K562 (cell line): ENCODE measurements around the gene PACS1. TPM values are rescaled to one million over a fixed set of nuclear protein-coding genes. Genes with fewer than 3 reads are reported as not detected.

ENCODE experiments used
- ATAC-seq: fragments of 200-7000 bp; cut with Tn5 transposase; 3 replicates; pipeline ENCODE4 v1.9.1; 2020; ENCODE audit warnings: moderate library complexity
- BruUV-seq: library from RNA; stranded (reverse); fragments of 400-500 nt; replicated peaks from 2 replicates; lab custom pipeline; 2021; lab: Mats Ljungman, UMichigan
- CTCF ChIA-PET: fragments of 300-600 bp; formaldehyde crosslinking; extraction: SDS; loops from one replicate; lab custom pipeline; 2021; ENCODE audit warnings: low intra/inter-chr PET ratio; lab: Yijun Ruan, JAX
- POLR2A ChIA-PET: fragments of 300-600, 350-650 bp; sonication (Branson Sonifier 250); formaldehyde crosslinking; extraction: SDS; loops from one replicate; lab custom pipeline; 2021; ENCODE audit warnings: antibody characterized with exemption, inconsistent platforms; lab: Yijun Ruan, JAX
- DNase-seq, 4 experiments: peaks; one replicate each; pipeline versions ENCODE4 v3.0.0 to v3.0.0-alpha.2; 2011 to 2018; ENCODE audit warnings: low spot score in 3 of 4, mixed read lengths in 3 of 4; ENCODE audit errors: extremely low read depth in 1 of 4
- FAIRE-seq: peaks from 2 replicates; lab custom pipeline; 2011; peaks lifted over from hg19 to GRCh38; lab: Jason Lieb, UNC
- H2AFZ ChIP-seq: 2 replicates; pipeline ENCODE4 v1.6.0; 2011; ENCODE audit warnings: low read depth, low read length, control low read depth, inconsistent platforms
- H3K27ac ChIP-seq: fragments of 200-600 bp; 3 replicates; pipeline ENCODE4 v1.8.0; 2011; ENCODE audit warnings: low read depth, mild to moderate bottlenecking, control low read depth, inconsistent platforms, low read length, moderate library complexity, mixed read lengths; ENCODE audit errors: extremely low read depth
- H3K27me3 ChIP-seq, 2 experiments: fragments of 300-600 bp in 1 of 2; 2 replicates in 1 of 2; 3 replicates in 1 of 2; pipeline versions ENCODE4 v1.6.0 to v1.8.0; 2011; ENCODE audit warnings: inconsistent platforms in 2 of 2, low read length in 2 of 2, mild to moderate bottlenecking in 1 of 2, mixed read lengths in 1 of 2, moderate library complexity in 1 of 2; ENCODE audit not compliant: control insufficient read depth in 2 of 2, insufficient read depth in 2 of 2
- H3K36me3 ChIP-seq: fragments of 300-600 bp; 3 replicates; pipeline ENCODE4 v1.8.0; 2011; ENCODE audit warnings: mild to moderate bottlenecking, low read length, inconsistent platforms; ENCODE audit not compliant: control insufficient read depth, insufficient read depth
- H3K4me1 ChIP-seq, 2 experiments: fragments of 200-600 bp in 1 of 2; replicated peaks in 1 of 2; 2 replicates in 1 of 2; 3 replicates in 1 of 2; pipeline versions ENCODE4 v1.5.1 to v1.8.0; 2011; ENCODE audit warnings: inconsistent platforms in 2 of 2, low read length in 2 of 2, mild to moderate bottlenecking in 1 of 2, mixed read lengths in 1 of 2, moderate library complexity in 1 of 2; ENCODE audit not compliant: control insufficient read depth in 2 of 2, insufficient read depth in 2 of 2
- H3K4me2 ChIP-seq: 2 replicates; pipeline ENCODE4 v1.6.1; 2011; ENCODE audit warnings: low read length, control low read depth, inconsistent platforms, mixed read lengths; ENCODE audit not compliant: insufficient read depth
- H3K4me3 ChIP-seq: fragments of 200-600 bp; sonication (generic), shearing (Covaris generic); 2 replicates; pipeline ENCODE4 v1.5.1; 2016; ENCODE audit warnings: control low read depth, inconsistent platforms
- H3K79me2 ChIP-seq: fragments of 200-600 bp; 3 replicates; pipeline ENCODE4 v1.8.0; 2011; ENCODE audit warnings: low read length, inconsistent platforms; ENCODE audit not compliant: control insufficient read depth, insufficient read depth
- H3K9ac ChIP-seq, 2 experiments: 2 replicates each; pipeline versions ENCODE4 v1.6.0 to v1.6.1; 2011; ENCODE audit warnings: low read depth in 2 of 2, low read length in 2 of 2, control low read depth in 1 of 2, inconsistent platforms in 1 of 2, mild to moderate bottlenecking in 1 of 2, mixed read lengths in 1 of 2; ENCODE audit not compliant: insufficient read depth in 1 of 2
- H3K9me1 ChIP-seq: one replicate; pipeline ENCODE4 v1.6.0; 2011; ENCODE audit warnings: inconsistent platforms, mild to moderate bottlenecking, low read length, moderate library complexity; ENCODE audit not compliant: control insufficient read depth, insufficient read depth
- H3K9me3 ChIP-seq: replicated peaks from 2 replicates; pipeline ENCODE4 v1.5.1; 2011; ENCODE audit warnings: low read depth, low read length, inconsistent platforms; ENCODE audit not compliant: control insufficient read depth, insufficient read depth
- H4K20me1 ChIP-seq: replicated peaks from 2 replicates; pipeline ENCODE4 v1.6.1; 2011; ENCODE audit warnings: low read length, inconsistent platforms, mixed read lengths; ENCODE audit not compliant: control insufficient read depth, insufficient read depth
- ADNP ChIP-seq: fragments of 200-800 bp; sonication (Bioruptor generic); IDR thresholded peaks from 2 replicates; pipeline ENCODE4 v1.6.1; 2016; ENCODE audit warnings: missing genetic modification characterization, missing compliant biosample characterization
- CC2D1A ChIP-seq: fragments of 450-650 bp; IDR thresholded peaks from 2 replicates; pipeline ENCODE4 v1.6.1; 2017; ENCODE audit warnings: mild to moderate bottlenecking
- CREM ChIP-seq: IDR thresholded peaks from 2 replicates; pipeline ENCODE4 v1.6.1; 2014; ENCODE audit warnings: antibody characterized with exemption, low read depth
- CTBP1 ChIP-seq: fragments of 450-650 bp; IDR thresholded peaks from 2 replicates; pipeline ENCODE4 v1.6.1; 2016; ENCODE audit warnings: borderline replicate concordance
- GABPA ChIP-seq: fragments of 200-800 bp; sonication (Bioruptor generic); conservative IDR thresholded peaks from 2 replicates; pipeline ENCODE4 v1.6.1; 2016; ENCODE audit warnings: low read depth, missing genetic modification characterization, missing compliant biosample characterization
- HDAC1 ChIP-seq, 2 experiments: fragments of 450-650 bp; IDR thresholded peaks; 2 replicates each; pipeline ENCODE4 v1.6.1; 2016 to 2017; ENCODE audit warnings: inconsistent platforms in 1 of 2, mild to moderate bottlenecking in 1 of 2, moderate library complexity in 1 of 2
- HDAC2 ChIP-seq: fragments of 450-650 bp; IDR thresholded peaks from 2 replicates; pipeline ENCODE4 v1.6.1; 2016; ENCODE audit warnings: mild to moderate bottlenecking
- KLF13 ChIP-seq: fragments of 450-650 bp; IDR thresholded peaks from 2 replicates; pipeline ENCODE4 v1.6.1; 2016; ENCODE audit warnings: missing genetic modification characterization, low read depth, mild to moderate bottlenecking, missing compliant biosample characterization, moderate library complexity, borderline replicate concordance
- L3MBTL2 ChIP-seq: fragments of 450-650 bp; IDR thresholded peaks from 2 replicates; pipeline ENCODE4 v1.6.1; 2016; ENCODE audit warnings: mild to moderate bottlenecking, moderate library complexity
- MEIS2 ChIP-seq: fragments of 450-650 bp; IDR thresholded peaks from 2 replicates; pipeline ENCODE4 v1.6.1; 2014; ENCODE audit warnings: mild to moderate bottlenecking; ENCODE audit not compliant: partially characterized antibody
- NFE2 ChIP-seq: IDR thresholded peaks from 2 replicates; pipeline ENCODE4 v1.6.1; 2014; ENCODE audit warnings: antibody characterized with exemption, low read depth
- SIN3A ChIP-seq, 2 experiments: fragments of 150-350 bp in 1 of 2; IDR thresholded peaks; 2 replicates each; pipeline ENCODE4 v1.6.1; 2011 to 2016; ENCODE audit warnings: borderline replicate concordance in 2 of 2, low read depth in 2 of 2, low read length in 2 of 2, mild to moderate bottlenecking in 2 of 2, moderate library complexity in 2 of 2; ENCODE audit not compliant: control insufficient read depth in 1 of 2
- SNIP1 ChIP-seq: fragments of 450-650 bp; IDR thresholded peaks from 2 replicates; pipeline ENCODE4 v1.7.1; 2017; ENCODE audit warnings: low read depth, mild to moderate bottlenecking
- TRIM28 ChIP-seq: fragments of 450-650 bp; IDR thresholded peaks from 2 replicates; pipeline ENCODE4 v1.6.1; 2017
- VEZF1 ChIP-seq: fragments of 200-800 bp; sonication (Bioruptor generic); IDR thresholded peaks from 2 replicates; pipeline ENCODE4 v1.6.1; 2017; ENCODE audit warnings: missing genetic modification characterization, missing compliant biosample characterization
- XRCC5 ChIP-seq: fragments of 200-400 bp; formaldehyde crosslinking; IDR thresholded peaks from 2 replicates; pipeline ENCODE4 v1.6.1; 2017; ENCODE audit warnings: low read depth, mild to moderate bottlenecking, low read length
- ZNF444 ChIP-seq: fragments of 250-450 bp; sonication (Bioruptor Pico); IDR thresholded peaks from 2 replicates; pipeline ENCODE4 v1.4.0; 2020; ENCODE audit warnings: mild to moderate bottlenecking, moderate library complexity
- ZNF740 ChIP-seq, 3 experiments: fragments of 200-800 bp in 1 of 3; sonication (Bioruptor generic) in 1 of 3; sonication (generic) in 1 of 3; formaldehyde crosslinking in 1 of 3; IDR thresholded peaks; 2 replicates each; pipeline versions ENCODE4 v1.6.1 to v1.8.0; 2016 to 2022; ENCODE audit warnings: mild to moderate bottlenecking in 2 of 3, missing compliant biosample characterization in 2 of 3, missing genetic modification characterization in 2 of 3, missing genetic modification reagents in 1 of 3
- ZNF766 ChIP-seq: fragments of 200-800 bp; sonication (Bioruptor generic); conservative IDR thresholded peaks from 2 replicates; pipeline ENCODE4 v1.6.1; 2016; ENCODE audit warnings: missing genetic modification characterization, missing compliant biosample characterization
- WGBS: fragments of 100-300 bp; shearing (Covaris generic); methylation state at CpG from one replicate; pipeline ENCODE4 v1.1.6; 2016; ENCODE audit warnings: low coverage, mixed read lengths; ENCODE audit not compliant: insufficient coverage; ENCODE audit errors: missing lambda C conversion rate; 5-methylcytosine and 5-hydroxymethylcytosine counted together
- in situ Hi-C: fragments of 300-500 bp; cut with MboI; formaldehyde crosslinking; loops from 4 replicates; pipeline ENCODE4 v1.15.0; 2018; ENCODE audit warnings: inconsistent platforms, mixed read lengths
- intact Hi-C: fragments of 100-400 bp; cut with micrococcal nuclease; formaldehyde crosslinking; loops from 2 replicates; pipeline ENCODE4 v1.14.2; 2022
- polyA plus RNA-seq, 8 experiments: library from polyadenylated mRNA; depleted of rRNA in 4 of 8; stranded (reverse) in 5 of 8; unstranded in 3 of 8; fragments of >200 nt; fragmentation: Nextera tagmentation in 2 of 8; fragmentation: Illumina TruSeq in 1 of 8; extraction: Ambion mirVana in 2 of 8; extraction: Trizol in 1 of 8; gene quantifications; 2 replicates each; pipeline versions ENCODE4 v1.2.1 to v1.2.3, GENCODE V29; 2011 to 2014; ENCODE audit warnings: inconsistent platforms in 1 of 8, missing spikeins in 1 of 8
- total RNA-seq, 7 experiments: library from RNA; depleted of rRNA in 6 of 7; stranded (reverse); fragments of >200 nt in 6 of 7; fragmentation: Illumina TruSeq in 2 of 7; extraction: Trizol in 2 of 7; gene quantifications; 2 replicates each; pipeline versions ENCODE4 v1.2.1 to v1.2.3, GENCODE V29; 2011 to 2021; ENCODE audit warnings: low replicate concordance in 1 of 7

PACS1 gene
- total and polyA plus RNA-seq, 9 of the 15 experiments (the other 6 are each of a cell fraction or from before 2014, with no cell fraction given), result 0.34 to 28.1 (median 8.5) TPM

GRCh38 chr11:66080055-66080817 is 10.2 kb downstream of the PACS1 start (continued):
- TF ChIP-seq HDAC1 (IDR thresholded peaks at IDR 0.05), result peak in 1 of 2 experiments; percentile 32; a peak in 1 of 4 replicates
- no peak for TF ChIP-seq SNIP1
- no peak for TF ChIP-seq L3MBTL2
- peak; percentile 92; the same call in 1 of the 2 replicates for TF ChIP-seq KLF13 (tag)
- peak; percentile 80 for TF ChIP-seq ADNP (tag)
- no peak for TF ChIP-seq ZNF444 (CRISPR knock-in tag)
- TF ChIP-seq CREM, result no peak
- no peak for TF ChIP-seq XRCC5
- 0 out of 2 replicates have a peak, but pooled peaks have one; percentile 16 for TF ChIP-seq NFE2
- TF ChIP-seq HDAC2, result peak; percentile 20; the same call in 1 of the 2 replicates

- Histone ChIP-seq H3K4me2 (peak overlapping the region; percentile 61), H3K9me3 (no peaks in the 10 kb centered on the region), H3K36me3 (0 out of 3 replicates have a peak, but pooled peaks cover 4% of the 10 kb centered on the region), H3K27ac (peak overlapping the region; percentile 59; the same call in 2 of the 3 replicates), H3K27me3 (no peaks in the 10 kb centered on the region), H4K20me1 (peaks cover 3% of the 10 kb centered on the region; the same call in 1 of the 2 replicates), H3K4me1 (peaks cover 13 to 46% of the 10 kb centered on the region in 2 experiments), H3K4me3 (no peak overlapping the region), H3K9ac (no peak overlapping the region), H3K9me1 (no peaks in the 10 kb centered on the region), H2AFZ (peak overlapping the region; percentile 30; the same call in 1 of the 2 replicates), H3K79me2 (peaks cover 64% of the 10 kb centered on the region)
- no TSS peak for BruUV-seq
- no peak for FAIRE-seq
- intact Hi-C loops, result no loop called here
- POLR2A ChIA-PET, result interaction anchor here (0.5 to 4.8 kb wide), 8 partner anchors 11 to 373 kb away, joined by 3 to 44 read pairs (median 3); partner anchors contain the start of genes BANF1 and PACS1
- 13% methylated on average over 5 of the region's 5 CpGs for WGBS
- CTCF ChIA-PET, result no interaction called here
- in situ Hi-C loops, result no loop called here
- peak; percentile 59 for ATAC-seq
- peak in 2 of 4 experiments; percentile 51 for DNase-seq
- TF ChIP-seq GABPA (tag), result 0 out of 2 replicates have a peak, but pooled peaks have one; percentile 16
- no peak for TF ChIP-seq TRIM28
- TF ChIP-seq SIN3A (IDR thresholded peaks at IDR 0.05; ENCODE audit: borderline replicate concordance in 2 of 2, control insufficient read depth in 1 of 2, low read depth in 2 of 2, low read length in 2 of 2), result no peak
- TF ChIP-seq VEZF1 (CRISPR knock-in tag), result 0 out of 2 replicates have a peak, but pooled peaks have one; percentile 10
- no peak for TF ChIP-seq CC2D1A
- TF ChIP-seq ZNF740 (CRISPR knock-in tag; IDR thresholded peaks at IDR 0.05), result 0 out of 2 replicates have a peak, but pooled peaks have one; percentile 61
- TF ChIP-seq ZNF740 (tag; IDR thresholded peaks at IDR 0.05), result no peak
- TF ChIP-seq ZNF766, result no peak
- TF ChIP-seq MEIS2, result peak; percentile 30
- 0 out of 2 replicates have a peak, but pooled peaks have one; percentile 17 for TF ChIP-seq CTBP1
Measured at GRCh38 chr11:66081505-66081904, 11.4 kb downstream of the PACS1 start.
